Measurements from ENCODE around the gene SH3RF1.
"Not testable (repeated sequence)": the region's sequence is repeated elsewhere in the genome, so short reads cannot be mapped to it uniquely, and the experiment has no call there.

Gene SH3RF1

GRCh38 chr4:169222761-169223160 is 48.0 kb downstream of the SH3RF1 start:
- DNase-seq: no peak

- DNase-seq: no peak
These were observed 49.1 kb downstream of the SH3RF1 start for GRCh38 chr4:169221662-169222061.

- no peak for DNase-seq
These were observed 49.8 kb downstream of the SH3RF1 start for GRCh38 chr4:169220854-169221411.

GRCh38 chr4:169220447-169220846 is 50.3 kb downstream of the SH3RF1 start:
- DNase-seq: no peak

- no peak for DNase-seq
These were observed 51.3 kb downstream of the SH3RF1 start for GRCh38 chr4:169219440-169219839.

- DNase-seq: no peak
These were observed 55.1 kb downstream of the SH3RF1 start for GRCh38 chr4:169215656-169216055.

GRCh38 chr4:169212981-169213380 is 57.8 kb downstream of the SH3RF1 start:
- DNase-seq: no peak

- no peak for DNase-seq
These were observed 60.1 kb downstream of the SH3RF1 start for GRCh38 chr4:169210504-169211118.

- DNase-seq: no peak
These were observed 61.3 kb downstream of the SH3RF1 start for GRCh38 chr4:169209388-169209883.

- DNase-seq: no peak
These were observed 62.2 kb downstream of the SH3RF1 start for GRCh38 chr4:169208516-169208915.

GRCh38 chr4:169208090-169208455 is 62.7 kb downstream of the SH3RF1 start:
- DNase-seq: no peak

- no peak for DNase-seq
These were observed 63.2 kb downstream of the SH3RF1 start for GRCh38 chr4:169207436-169208089.

GRCh38 chr4:169205744-169206080 is 65.0 kb downstream of the SH3RF1 start:
- no peak for DNase-seq

GRCh38 chr4:169205075-169205743 is 65.5 kb downstream of the SH3RF1 start:
- no peak for DNase-seq

- DNase-seq: no peak
These were observed 66.9 kb downstream of the SH3RF1 start for GRCh38 chr4:169203891-169204290.

- DNase-seq: not testable (repeated sequence)
These were observed 67.5 kb downstream of the SH3RF1 start for GRCh38 chr4:169203278-169203677.

GRCh38 chr4:169202878-169203277 is 67.9 kb downstream of the SH3RF1 start:
- DNase-seq: no peak

- no peak for DNase-seq
These were observed 68.5 kb downstream of the SH3RF1 start for GRCh38 chr4:169202145-169202699.

GRCh38 chr4:169201222-169202144 is 69.3 kb downstream of the SH3RF1 start:
- DNase-seq: no peak

GRCh38 chr4:169200361-169201030 is 70.3 kb downstream of the SH3RF1 start:
- no peak for DNase-seq

- no peak for DNase-seq
These were observed 71.6 kb downstream of the SH3RF1 start for GRCh38 chr4:169199184-169199583.

GRCh38 chr4:169198167-169198566 is 72.6 kb downstream of the SH3RF1 start:
- no peak for DNase-seq

Measured in bone marrow (tissue), 2 donors.